ENCODE measurements around the gene SPTY2D1.

GRCh38 chr11:18650353-18650752 is 16.2 kb upstream of the SPTY2D1 start:
- TF ChIP-seq CTCF (IDR thresholded peaks at IDR 0.05) (no peak), POLR2A (IDR thresholded peaks at IDR 0.05) (no peak)

Measured in Peyer's patch (tissue), 4 donors.